SK-N-SH (cell line): ENCODE data around the gene IMMT. TPM values are rescaled to one million over a fixed set of nuclear protein-coding genes. Genes with fewer than 3 reads are reported as not detected.

Experiments
- CTCF ChIA-PET: fragments of 300-600, 350-600 bp; formaldehyde crosslinking; extraction: SDS; loops from one replicate; lab custom pipeline; 2021; lab: Yijun Ruan, JAX
- POLR2A ChIA-PET: fragments of 350-600 bp; sonication (Branson Sonifier 250); formaldehyde crosslinking; extraction: SDS; loops from one replicate; lab custom pipeline; 2020; ENCODE audit warnings: antibody characterized with exemption, inconsistent platforms; lab: Yijun Ruan, JAX
- DNase-seq: peaks from one replicate; pipeline ENCODE4 v3.0.0; 2012
- H2AFZ ChIP-seq: fragments of 200-600 bp; sonication (generic); 2 replicates; pipeline ENCODE4 v1.8.1; 2016; ENCODE audit warnings: antibody characterized with exemption, mild to moderate bottlenecking, low read depth
- H3F3A ChIP-seq: fragments of 200-600 bp; sonication (generic); replicated peaks from 2 replicates; pipeline ENCODE3; 2016; ENCODE audit warnings: antibody characterized with exemption, mild to moderate bottlenecking; ENCODE audit not compliant: insufficient read depth
- H3K27ac ChIP-seq, 2 experiments: fragments of 200-500 bp in 1 of 2; fragments of 200-600 bp in 1 of 2; sonication (Bioruptor generic) in 1 of 2; sonication (generic), shearing (Covaris generic) in 1 of 2; 2 replicates each; pipeline versions ENCODE4 v1.5.1 to v1.6.1; 2014 to 2016; ENCODE audit warnings: low read depth in 2 of 2, inconsistent platforms in 1 of 2, low read length in 1 of 2, mild to moderate bottlenecking in 1 of 2, mixed read lengths in 1 of 2
- H3K27me3 ChIP-seq: fragments of 200-600 bp; sonication (generic), shearing (Covaris generic); 2 replicates; pipeline ENCODE4 v1.6.1; 2016; ENCODE audit warnings: mixed run types; ENCODE audit not compliant: insufficient read depth
- H3K36me3 ChIP-seq, 2 experiments: fragments of 200-500 bp in 1 of 2; fragments of 200-600 bp in 1 of 2; sonication (Bioruptor generic) in 1 of 2; sonication (generic) in 1 of 2; replicated peaks in 1 of 2; 2 replicates each; pipeline versions ENCODE3 to v1.5.1; 2014 to 2016; ENCODE audit warnings: low read length in 1 of 2, mild to moderate bottlenecking in 1 of 2; ENCODE audit not compliant: insufficient read depth in 2 of 2, control insufficient read depth in 1 of 2
- H3K4me1 ChIP-seq, 2 experiments: fragments of 200-500 bp in 1 of 2; fragments of 200-600 bp in 1 of 2; sonication (Bioruptor generic) in 1 of 2; sonication (generic), shearing (Covaris generic) in 1 of 2; 2 replicates each; pipeline versions ENCODE4 v1.5.1 to v1.6.1; 2014 to 2016; ENCODE audit warnings: low read depth in 1 of 2, low read length in 1 of 2, mixed run types in 1 of 2; ENCODE audit not compliant: insufficient read depth in 2 of 2, control insufficient read depth in 1 of 2
- H3K4me2 ChIP-seq: fragments of 200-600 bp; sonication (generic), shearing (Covaris generic); 2 replicates; pipeline ENCODE4 v1.6.1; 2017; ENCODE audit warnings: mixed run types
- H3K4me3 ChIP-seq, 2 experiments: fragments of 200-500 bp in 1 of 2; fragments of 200-600 bp in 1 of 2; sonication (Bioruptor generic) in 1 of 2; sonication (generic), shearing (Covaris generic) in 1 of 2; 2 replicates each; pipeline versions ENCODE4 v1.5.1 to v1.8.1; 2014 to 2016; ENCODE audit warnings: low read depth in 2 of 2, inconsistent platforms in 1 of 2, low read length in 1 of 2, mild to moderate bottlenecking in 1 of 2, mixed read lengths in 1 of 2, moderate library complexity in 1 of 2
- H3K79me2 ChIP-seq: fragments of 200-600 bp; sonication (generic); 2 replicates; pipeline ENCODE4 v1.8.1; 2017; ENCODE audit warnings: mild to moderate bottlenecking; ENCODE audit not compliant: insufficient read depth
- H3K9ac ChIP-seq: fragments of 200-600 bp; sonication (generic); 2 replicates; pipeline ENCODE4 v1.6.1; 2017; ENCODE audit warnings: mixed run types
- H3K9me2 ChIP-seq: fragments of 200-600 bp; sonication (generic); 2 replicates; pipeline ENCODE4 v1.6.1; 2017; ENCODE audit warnings: mixed run types
- H3K9me3 ChIP-seq: fragments of 200-600 bp; sonication (generic); 2 replicates; pipeline ENCODE4 v1.6.1; 2017; ENCODE audit warnings: mixed run types, mild to moderate bottlenecking, moderate library complexity
- H4K20me1 ChIP-seq: fragments of 200-600 bp; sonication (generic); 2 replicates; pipeline ENCODE4 v1.6.1; 2017; ENCODE audit warnings: mild to moderate bottlenecking, mixed run types; ENCODE audit not compliant: insufficient read depth
- CHD2 ChIP-seq: fragments of 150-350 bp; IDR thresholded peaks from 2 replicates; pipeline ENCODE4 v1.6.1; 2018; ENCODE audit warnings: low read length; ENCODE audit not compliant: partially characterized antibody
- ELF1 ChIP-seq: IDR thresholded peaks from 2 replicates; pipeline ENCODE4 v1.4.0; 2012
- EZH2phosphoT487 ChIP-seq: fragments of 200-600 bp; sonication (generic); IDR thresholded peaks from 2 replicates; pipeline ENCODE4 v1.6.1; 2017; ENCODE audit warnings: low read depth, mixed run types, mild to moderate bottlenecking, antibody characterized with exemption, moderate library complexity, borderline replicate concordance
- FOXJ3 ChIP-seq: sonication (generic); formaldehyde crosslinking; IDR thresholded peaks from 2 replicates; pipeline ENCODE4 v1.5.1; 2020; ENCODE audit warnings: mild to moderate bottlenecking, missing genetic modification reagents
- FOXM1 ChIP-seq: IDR thresholded peaks from 2 replicates; pipeline ENCODE4 v1.4.0; 2012; ENCODE audit warnings: low read depth, mild to moderate bottlenecking
- GABPA ChIP-seq: IDR thresholded peaks from 2 replicates; pipeline ENCODE4 v1.4.0; 2012; ENCODE audit warnings: low read depth, mild to moderate bottlenecking
- GATA2 ChIP-seq: sonication (generic); formaldehyde crosslinking; IDR thresholded peaks from 2 replicates; pipeline ENCODE4 v1.5.0; 2020; ENCODE audit warnings: mild to moderate bottlenecking, missing genetic modification reagents
- JUND ChIP-seq: IDR thresholded peaks from 2 replicates; pipeline ENCODE4 v1.4.0; 2012
- MEF2A ChIP-seq: IDR thresholded peaks from 2 replicates; pipeline ENCODE4 v1.4.0; 2012; ENCODE audit warnings: low read depth, borderline replicate concordance
- NFIC ChIP-seq: IDR thresholded peaks from 2 replicates; pipeline ENCODE4 v1.4.0; 2012; ENCODE audit warnings: borderline replicate concordance
- RCOR1 ChIP-seq: fragments of 150-350 bp; IDR thresholded peaks from 2 replicates; pipeline ENCODE4 v1.6.1; 2017; ENCODE audit warnings: antibody characterized with exemption, low read length
- REST ChIP-seq: IDR thresholded peaks from 2 replicates; pipeline ENCODE4 v1.6.1; 2012; ENCODE audit warnings: mild to moderate bottlenecking, low read depth, low read length, moderate library complexity
- RFX5 ChIP-seq: IDR thresholded peaks from 2 replicates; pipeline ENCODE4 v1.6.1; 2012; ENCODE audit warnings: mild to moderate bottlenecking, improper control_type of control experiment, low read length
- SMC3 ChIP-seq: IDR thresholded peaks from 2 replicates; pipeline ENCODE4 v1.6.1; 2012; ENCODE audit warnings: low read depth, low read length, improper control_type of control experiment
- TAF1 ChIP-seq: IDR thresholded peaks from 2 replicates; pipeline ENCODE4 v1.6.1; 2012; ENCODE audit warnings: low read depth, mild to moderate bottlenecking, low read length, moderate library complexity, borderline replicate concordance
- TCF12 ChIP-seq: IDR thresholded peaks from 2 replicates; pipeline ENCODE4 v1.4.0; 2012
- TEAD4 ChIP-seq: IDR thresholded peaks from 2 replicates; pipeline ENCODE4 v1.4.0; 2012; ENCODE audit warnings: mild to moderate bottlenecking, borderline replicate concordance; ENCODE audit not compliant: insufficient read depth
- USF1 ChIP-seq: IDR thresholded peaks from 2 replicates; pipeline ENCODE4 v1.4.0; 2012; ENCODE audit warnings: low read depth, borderline replicate concordance
- YY1 ChIP-seq: IDR thresholded peaks from 2 replicates; pipeline ENCODE4 v1.4.0; 2012; ENCODE audit warnings: low read depth, mild to moderate bottlenecking
- WGBS: methylation state at CpG from one replicate; pipeline ENCODE4 v1.1.6; 2017; ENCODE audit warnings: low lambda C conversion rate; 5-methylcytosine and 5-hydroxymethylcytosine counted together
- polyA plus RNA-seq, 3 experiments: library from polyadenylated mRNA; depleted of rRNA; stranded (reverse); fragments of >200 nt; gene quantifications; 2 replicates each; pipeline ENCODE4 v1.2.3, GENCODE V29; 2012
- TF ChIP-seq, protein P1 (sequence below): IDR thresholded peaks from 2 replicates; pipeline ENCODE4 v1.4.0; 2012; ENCODE audit warnings: low read depth
- TF ChIP-seq, protein P2 (sequence below): fragments of 200-600 bp; sonication (generic); IDR thresholded peaks from 2 replicates; pipeline ENCODE4 v1.6.1; 2017; ENCODE audit warnings: antibody characterized with exemption, mild to moderate bottlenecking, moderate library complexity

IMMT gene
- polyA plus RNA-seq, 1 of the 3 experiments (the other 2 are of a cell fraction): 36.3 TPM

GRCh38 chr2:86226070-86226469, 30.8 kb upstream of the IMMT start:
- H3K9me3 ChIP-seq: no peaks in the 10 kb centered on the region
- ChIA-PET CTCF (interaction anchor here (6.4 kb wide), 1 partner anchor 143 kb away, joined by 150 read pairs; no protein-coding TSS in a partner anchor), POLR2A (no interaction called here)
- H3K79me2 ChIP-seq: no peaks in the 10 kb centered on the region
- TF ChIP-seq TEAD4 (no peak), FOXM1 (no peak), NFIC (no peak), USF1 (no peak), SMC3 (no peak), YY1 (no peak), GATA2 (CRISPR knock-in tag) (no peak)
- TF ChIP-seq, protein P1, sequence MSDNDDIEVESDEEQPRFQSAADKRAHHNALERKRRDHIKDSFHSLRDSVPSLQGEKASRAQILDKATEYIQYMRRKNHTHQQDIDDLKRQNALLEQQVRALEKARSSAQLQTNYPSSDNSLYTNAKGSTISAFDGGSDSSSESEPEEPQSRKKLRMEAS: no peak
- TF ChIP-seq, protein P2, sequence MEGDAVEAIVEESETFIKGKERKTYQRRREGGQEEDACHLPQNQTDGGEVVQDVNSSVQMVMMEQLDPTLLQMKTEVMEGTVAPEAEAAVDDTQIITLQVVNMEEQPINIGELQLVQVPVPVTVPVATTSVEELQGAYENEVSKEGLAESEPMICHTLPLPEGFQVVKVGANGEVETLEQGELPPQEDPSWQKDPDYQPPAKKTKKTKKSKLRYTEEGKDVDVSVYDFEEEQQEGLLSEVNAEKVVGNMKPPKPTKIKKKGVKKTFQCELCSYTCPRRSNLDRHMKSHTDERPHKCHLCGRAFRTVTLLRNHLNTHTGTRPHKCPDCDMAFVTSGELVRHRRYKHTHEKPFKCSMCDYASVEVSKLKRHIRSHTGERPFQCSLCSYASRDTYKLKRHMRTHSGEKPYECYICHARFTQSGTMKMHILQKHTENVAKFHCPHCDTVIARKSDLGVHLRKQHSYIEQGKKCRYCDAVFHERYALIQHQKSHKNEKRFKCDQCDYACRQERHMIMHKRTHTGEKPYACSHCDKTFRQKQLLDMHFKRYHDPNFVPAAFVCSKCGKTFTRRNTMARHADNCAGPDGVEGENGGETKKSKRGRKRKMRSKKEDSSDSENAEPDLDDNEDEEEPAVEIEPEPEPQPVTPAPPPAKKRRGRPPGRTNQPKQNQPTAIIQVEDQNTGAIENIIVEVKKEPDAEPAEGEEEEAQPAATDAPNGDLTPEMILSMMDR: no peak
- peaks cover 6 to 27% of the 10 kb centered on the region in 2 experiments; a peak in 2 of 4 replicates for H3K4me1 ChIP-seq
- no peak overlapping the region for H3K9ac ChIP-seq
- no peak overlapping the region for H3K27ac ChIP-seq
- no peaks in the 10 kb centered on the region for H3F3A ChIP-seq
- no peaks in the 10 kb centered on the region for H3K27me3 ChIP-seq
- H4K20me1 ChIP-seq: no peaks in the 10 kb centered on the region
- no peak for DNase-seq
- no peaks in the 10 kb centered on the region for H3K36me3 ChIP-seq
- H2AFZ ChIP-seq: no peak overlapping the region
- H3K9me2 ChIP-seq: no peaks in the 10 kb centered on the region
- H3K4me2 ChIP-seq: no peak overlapping the region
- WGBS: 85% methylated on average over 4 of the region's 4 CpGs
- H3K4me3 ChIP-seq: no peak overlapping the region

GRCh38 chr2:86225581-86225980, 30.3 kb upstream of the IMMT start:
- Histone ChIP-seq H3K36me3 (no peaks in the 10 kb centered on the region), H3K9me3 (no peaks in the 10 kb centered on the region), H3K4me3 (no peak overlapping the region), H3K4me1 (peaks cover 6 to 27% of the 10 kb centered on the region in 2 experiments; a peak in 2 of 4 replicates), H3K79me2 (no peaks in the 10 kb centered on the region), H3K27me3 (no peaks in the 10 kb centered on the region), H3K9me2 (no peaks in the 10 kb centered on the region), H3K4me2 (no peak overlapping the region), H4K20me1 (no peaks in the 10 kb centered on the region), H3K27ac (no peak overlapping the region), H3F3A (no peaks in the 10 kb centered on the region), H3K9ac (no peak overlapping the region), H2AFZ (no peak overlapping the region)
- ChIA-PET CTCF (interaction anchor here (6.4 kb wide), 1 partner anchor 144 kb away, joined by 150 read pairs; no protein-coding TSS in a partner anchor), POLR2A (no interaction called here)
- DNase-seq: no peak
- WGBS: 87% methylated on average over 5 of the region's 6 CpGs
- TF ChIP-seq GABPA (no peak), SMC3 (no peak), TCF12 (no peak), RCOR1 (no peak), YY1 (no peak), EZH2phosphoT487 (no peak), ELF1 (no peak), FOXJ3 (no peak), REST (no peak), RFX5 (no peak), TAF1 (no peak), MEF2A (no peak), CHD2 (no peak), JUND (no peak), USF1 (no peak)
- TF ChIP-seq, protein P1: no peak
